SU-DHL-6 (cell line): Measurements from ENCODE around the gene COL5A1.

Experiments used
- CTCF ChIP-seq: fragments of 200-600 bp; sonication (generic); IDR thresholded peaks from one replicate; pipeline ENCODE4 v1.5.1; 2017; ENCODE audit warnings: antibody characterized with exemption, mild to moderate bottlenecking, low read length, moderate library complexity; ENCODE audit not compliant: insufficient read depth, poor library complexity, severe bottlenecking
- EZH2phosphoT487 ChIP-seq: fragments of 200-600 bp; sonication (generic), shearing (Covaris generic); conservative IDR thresholded peaks from 2 replicates; pipeline ENCODE4 v1.6.1; 2018; ENCODE audit warnings: mild to moderate bottlenecking, antibody characterized with exemption, low read length, moderate library complexity, mixed read lengths

GRCh38 chr9:134605966-134606357 lies 35.6 kb upstream of the COL5A1 start:
- TF ChIP-seq CTCF (no peak), EZH2phosphoT487 (no peak)
